Upper lobe of left lung (tissue), 6 donors: Measurements from ENCODE around the gene RNF111. TPM values are rescaled to one million over a fixed set of nuclear protein-coding genes. Genes with fewer than 3 reads are reported as not detected.

ENCODE experiments used
- ATAC-seq, 2 donors: fragments of 200-7000 bp; cut with Tn5 transposase; one replicate each; pipeline ENCODE4 v1.9.1; 2022; ENCODE audit warnings: mild to moderate bottlenecking in 2 of 2, moderate library complexity in 2 of 2; ENCODE audit not compliant: low FRiP score in 2 of 2
- DNase-seq, 2 donors: peaks; one replicate each; pipeline ENCODE4 v3.0.0-alpha.2; 2019 to 2020
- H3K27ac ChIP-seq, 4 donors: fragments of 200-600 bp; sonication (generic); one replicate each; pipeline ENCODE4 v1.5.1; 2016 to 2019
- H3K27me3 ChIP-seq, 4 donors: fragments of 200-600 bp; sonication (generic); one replicate each; pipeline ENCODE4 v1.5.1; 2017 to 2019
- H3K36me3 ChIP-seq, 4 donors: fragments of 200-600 bp; sonication (generic); one replicate each; pipeline ENCODE4 v1.5.1; 2016 to 2019
- H3K4me1 ChIP-seq, 4 donors: fragments of 200-600 bp; sonication (generic); one replicate each; pipeline ENCODE4 v1.5.1; 2018 to 2019
- H3K4me3 ChIP-seq, 4 donors: fragments of 200-600 bp; sonication (generic); one replicate each; pipeline ENCODE4 v1.5.1; 2017 to 2019; ENCODE audit warnings: mild to moderate bottlenecking in 2 of 4, moderate library complexity in 1 of 4
- H3K9me3 ChIP-seq, 4 donors: fragments of 200-600 bp; sonication (generic); one replicate each; pipeline ENCODE4 v1.5.1; 2018 to 2019
- CTCF ChIP-seq, 6 experiments: fragments of 450-650 bp in 4 of 6; fragments of 200-600 bp in 2 of 6; sonication (generic) in 2 of 6; IDR thresholded peaks; one replicate each; pipeline ENCODE4 v1.5.1; 2016 to 2019; ENCODE audit warnings: antibody characterized with exemption in 6 of 6
- EP300 ChIP-seq, 4 donors: sonication (generic); formaldehyde crosslinking; IDR thresholded peaks; one replicate each; pipeline ENCODE4 v1.5.1; 2017; ENCODE audit warnings: antibody characterized with exemption in 4 of 4, control low read depth in 2 of 4
- POLR2A ChIP-seq, 4 donors: fragments of 450-650 bp; IDR thresholded peaks; one replicate each; pipeline ENCODE4 v1.5.1; 2016 to 2017; ENCODE audit warnings: antibody characterized with exemption in 4 of 4, mild to moderate bottlenecking in 2 of 4
- POLR2AphosphoS5 ChIP-seq, 2 donors: sonication (generic); formaldehyde crosslinking; IDR thresholded peaks; one replicate each; pipeline ENCODE4 v1.5.1; 2017; ENCODE audit warnings: antibody characterized with exemption in 2 of 2
- WGBS, 2 donors: methylation state at CpG; one replicate each; pipeline ENCODE4 v1.1.5; 2017 to 2018; 5-methylcytosine and 5-hydroxymethylcytosine counted together
- total RNA-seq, 6 donors: library from RNA; depleted of rRNA in 4 of 6; stranded (reverse); fragments of >200 nt in 4 of 6; gene quantifications; one replicate each; pipeline versions ENCODE4 v1.1.0 to v1.2.1, GENCODE V29; 2016 to 2021
- donor health status: DM: no; HTN: no; CAD: no; lungs with moderate emphysema.
- donor health status: DM: no; HTN: yes; CAD: no; lungs with severe emphysema.

RNF111 gene
- total RNA-seq, 6 donors from 2014 or later, result 16.3 to 41.6 (median 31.8) TPM

DNA sequence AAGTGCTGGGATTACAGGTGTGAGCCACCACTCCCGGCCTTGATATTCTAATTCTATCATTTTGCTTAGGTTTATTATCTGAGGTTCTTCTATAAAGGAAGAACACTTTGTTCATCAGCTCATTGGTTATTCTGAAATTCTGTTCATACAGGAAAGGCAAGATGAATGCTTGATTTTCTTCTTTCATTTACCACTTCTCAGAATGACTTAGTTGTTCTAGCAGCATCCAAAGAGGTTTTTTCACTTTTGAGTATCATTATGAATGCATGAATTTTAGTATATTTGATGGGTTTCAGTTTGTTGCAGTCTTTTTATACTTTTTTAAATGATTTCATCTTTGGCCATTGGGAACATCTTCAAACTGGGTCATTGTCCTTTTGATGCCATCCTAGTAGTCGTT is 51.8 kb downstream of the RNF111 start:
- Histone ChIP-seq H3K4me1 (peaks cover 0 to 5% (median 2%) of the 10 kb centered on the region in 4 donors), H3K36me3 (peaks cover 0 to 15% (median 2%) of the 10 kb centered on the region in 4 donors), H3K27me3 (no peaks in the 10 kb centered on the region), H3K9me3 (no peaks in the 10 kb centered on the region), H3K27ac (no peak overlapping the region), H3K4me3 (no peak overlapping the region)
- no peak for DNase-seq
- no peak for ATAC-seq
- 67% methylated on average over 2 of the region's 2 CpGs for WGBS, 2 donors
- TF ChIP-seq CTCF (IDR thresholded peaks at IDR 0.05), result no peak
- TF ChIP-seq POLR2A (IDR thresholded peaks at IDR 0.05), result no peak
- no peak for TF ChIP-seq EP300 (IDR thresholded peaks at IDR 0.05)
- TF ChIP-seq POLR2AphosphoS5 (IDR thresholded peaks at IDR 0.05), result no peak

DNA sequence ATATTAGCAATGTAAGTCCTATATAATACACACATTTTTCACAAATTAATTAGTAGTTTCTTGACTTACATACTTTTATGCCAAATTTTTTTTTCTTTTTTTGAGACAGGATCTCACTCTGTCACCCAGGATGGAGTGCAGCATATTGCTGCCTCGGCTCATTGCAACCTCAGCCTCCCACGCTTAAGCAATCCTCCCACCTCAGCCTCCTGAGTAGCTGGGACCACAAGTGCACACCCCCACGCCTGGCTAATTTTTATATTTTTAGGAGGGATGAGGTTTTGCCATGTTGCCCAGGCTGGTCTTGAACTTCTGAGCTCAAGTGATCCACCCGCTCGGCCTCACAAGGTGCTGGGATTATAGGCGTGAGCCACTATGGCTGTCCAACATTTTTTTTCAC is 54.6 kb downstream of the RNF111 start:
- no peak for TF ChIP-seq EP300 (IDR thresholded peaks at IDR 0.05)
- TF ChIP-seq CTCF (IDR thresholded peaks at IDR 0.05), result no peak
- TF ChIP-seq POLR2A (IDR thresholded peaks at IDR 0.05), result no peak
- no peak for TF ChIP-seq POLR2AphosphoS5 (IDR thresholded peaks at IDR 0.05)
- ATAC-seq (no peak), DNase-seq (no peak)
- Histone ChIP-seq H3K27ac (no peak overlapping the region), H3K9me3 (no peaks in the 10 kb centered on the region), H3K36me3 (peaks cover 0 to 10% (median 2%) of the 10 kb centered on the region in 4 donors), H3K27me3 (no peaks in the 10 kb centered on the region), H3K4me1 (peaks cover 0 to 8% (median 2%) of the 10 kb centered on the region in 4 donors), H3K4me3 (no peak overlapping the region)
- WGBS, 2 donors, result 95 to 96% methylated on average over 6 of the region's 6 CpGs

DNA sequence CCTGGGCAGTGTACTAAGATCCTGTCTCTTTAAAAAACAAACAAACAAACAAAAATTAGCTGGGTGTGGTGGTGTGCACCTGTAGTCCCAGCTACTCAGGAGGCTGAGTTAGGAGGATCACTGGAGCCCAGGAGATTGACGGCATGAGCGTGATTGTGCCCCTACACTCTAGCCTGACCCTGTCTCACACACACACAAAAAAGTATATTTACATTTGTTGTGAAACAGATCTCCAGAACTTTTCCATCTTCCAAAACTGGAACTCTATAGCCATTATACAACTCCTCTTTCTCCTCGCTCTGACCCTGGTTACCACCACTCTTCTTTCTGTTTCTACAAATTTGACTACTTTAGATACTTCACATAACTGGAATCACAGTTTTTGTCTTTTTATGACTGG is 61.4 kb downstream of the RNF111 start:
- Histone ChIP-seq H3K27ac (no peak overlapping the region), H3K9me3 (no peaks in the 10 kb centered on the region), H3K4me3 (no peak overlapping the region), H3K4me1 (peaks cover 0 to 9% (median 5%) of the 10 kb centered on the region in 4 donors), H3K36me3 (peaks cover 0 to 17% (median 0%) of the 10 kb centered on the region in 4 donors), H3K27me3 (no peaks in the 10 kb centered on the region)
- no peak for TF ChIP-seq POLR2A (IDR thresholded peaks at IDR 0.05)
- TF ChIP-seq EP300 (IDR thresholded peaks at IDR 0.05), result no peak
- TF ChIP-seq POLR2AphosphoS5 (IDR thresholded peaks at IDR 0.05), result no peak
- DNase-seq (no peak), ATAC-seq (no peak)
- WGBS, 2 donors, result 97 to 100% methylated on average over 3 of the region's 3 CpGs

DNA sequence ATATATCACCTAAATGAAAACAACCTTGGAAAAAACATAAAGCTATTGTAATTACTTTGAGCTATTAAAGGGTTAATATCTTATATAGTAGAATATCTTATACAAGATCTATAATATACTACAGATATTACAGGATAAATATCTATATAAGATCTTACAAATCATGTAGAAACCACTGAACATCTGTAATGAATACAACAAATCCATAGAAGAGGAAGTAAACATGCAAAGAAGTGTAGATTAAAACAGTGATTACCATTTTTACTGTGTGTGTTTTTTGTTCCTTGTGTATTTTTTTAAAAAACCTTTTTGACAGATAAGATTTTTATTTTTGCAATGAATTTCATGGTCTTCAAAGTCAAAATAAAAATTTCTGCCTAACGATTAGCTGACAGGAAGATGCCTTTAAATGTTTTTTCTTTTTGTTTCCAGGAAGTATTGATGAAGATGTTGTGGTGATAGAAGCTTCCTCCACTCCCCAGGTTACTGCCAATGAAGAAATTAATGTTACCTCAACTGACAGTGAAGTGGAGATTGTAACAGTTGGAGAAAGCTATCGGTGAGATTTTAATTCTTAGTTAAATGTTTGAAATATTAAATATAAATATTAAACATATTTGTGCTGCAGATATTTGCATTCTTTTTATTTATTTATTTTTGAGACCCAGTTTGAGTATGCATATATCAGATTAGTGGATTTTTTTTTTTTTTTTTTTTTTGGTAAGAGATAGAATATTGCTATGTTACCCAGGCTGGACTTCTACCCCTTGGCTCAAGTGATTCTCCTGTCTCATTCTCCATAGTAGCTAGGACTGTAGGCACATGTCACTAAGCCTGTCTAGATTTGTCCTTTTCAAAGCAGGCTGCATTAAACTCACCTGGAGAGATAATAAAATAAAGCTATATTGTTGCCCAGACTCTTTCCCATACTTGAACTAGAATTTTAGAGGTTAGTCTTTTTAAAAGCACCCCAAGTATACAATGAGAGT is 64.7 kb downstream of the RNF111 start:
- peaks cover 0 to 39% (median 6%) of the 10 kb centered on the region in 4 donors for H3K36me3 ChIP-seq
- no peak overlapping the region for H3K27ac ChIP-seq
- H3K27me3 ChIP-seq, result no peaks in the 10 kb centered on the region
- no peak for DNase-seq
- H3K4me3 ChIP-seq, result no peak overlapping the region
- 57 to 67% methylated on average over 2 of the region's 2 CpGs for WGBS, 2 donors
- H3K9me3 ChIP-seq, result no peaks in the 10 kb centered on the region
- ATAC-seq, result no peak
- H3K4me1 ChIP-seq, result peaks cover 0 to 5% (median 2%) of the 10 kb centered on the region in 4 donors
- TF ChIP-seq POLR2AphosphoS5 (IDR thresholded peaks at IDR 0.05) (no peak), CTCF (IDR thresholded peaks at IDR 0.05) (no peak), EP300 (IDR thresholded peaks at IDR 0.05) (no peak), POLR2A (IDR thresholded peaks at IDR 0.05) (no peak)

DNA sequence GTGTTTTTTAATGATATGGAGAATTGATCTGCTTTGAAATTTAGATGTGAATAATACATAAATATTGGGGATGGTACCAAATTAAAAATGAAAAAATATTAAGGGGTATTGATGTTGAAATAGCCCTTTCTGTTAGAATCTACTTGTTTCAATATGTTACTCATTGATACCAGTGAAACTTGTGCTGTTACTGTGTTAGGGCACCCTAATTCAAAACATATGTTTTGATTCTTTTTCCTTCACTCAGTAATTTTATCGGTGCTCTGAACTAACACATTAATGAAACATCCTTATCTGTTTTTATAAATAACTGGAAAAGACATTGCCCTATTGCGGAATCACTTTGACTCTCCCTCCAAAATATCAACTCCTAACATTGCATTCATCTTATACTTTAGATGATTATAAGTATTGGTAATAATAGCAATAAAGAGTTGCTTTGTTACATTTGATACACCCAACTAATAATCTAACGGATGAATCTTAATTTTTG is 65.5 kb downstream of the RNF111 start:
- ATAC-seq, result no peak
- TF ChIP-seq CTCF (IDR thresholded peaks at IDR 0.05) (no peak), POLR2AphosphoS5 (IDR thresholded peaks at IDR 0.05) (no peak), POLR2A (IDR thresholded peaks at IDR 0.05) (no peak), EP300 (IDR thresholded peaks at IDR 0.05) (no peak)
- H3K27ac ChIP-seq, result no peak overlapping the region
- H3K9me3 ChIP-seq, result no peaks in the 10 kb centered on the region
- no peaks in the 10 kb centered on the region for H3K27me3 ChIP-seq
- 71% methylated on average over 3 of the region's 3 CpGs for WGBS, 2 donors
- peaks cover 0 to 41% (median 6%) of the 10 kb centered on the region in 4 donors for H3K36me3 ChIP-seq
- no peak for DNase-seq
- peaks cover 0 to 5% (median 2%) of the 10 kb centered on the region in 4 donors for H3K4me1 ChIP-seq
- no peak overlapping the region for H3K4me3 ChIP-seq
